Hematopoietic multipotent progenitor cell treated with erythropoietin and hydrocortisone succinate and interleukin-3 and kit ligand, for 8 days (in vitro differentiated cells): ENCODE results near the gene KRTAP9-4.
"Not testable (repeated sequence)": the region's sequence is repeated elsewhere in the genome, so short reads cannot be mapped to it uniquely, and the experiment has no call there.

Experiments used
- DNase-seq: peaks from one replicate; pipeline ENCODE4 v3.0.0-alpha.2; 2015

The KRTAP9-4 gene

GRCh38 chr17:41267711-41268110 lies 18.2 kb downstream of the KRTAP9-4 start:
- no peak for DNase-seq

GRCh38 chr17:41271323-41271722 lies 21.8 kb downstream of the KRTAP9-4 start:
- not testable (repeated sequence) for DNase-seq

- DNase-seq, result no peak
Observed at GRCh38 chr17:41271858-41272257, 22.4 kb downstream of the KRTAP9-4 start.

- not testable (repeated sequence) for DNase-seq
Observed at GRCh38 chr17:41275648-41276190, 26.2 kb downstream of the KRTAP9-4 start, which contains the start of gene KRTAP9-7. Gene KRTAP9-7 (plus strand): TSS chr17:41275698. CDS start chr17:41275698, 0 bp downstream.

GRCh38 chr17:41278176-41278955 lies 28.9 kb downstream of the KRTAP9-4 start:
- DNase-seq, result no peak

- DNase-seq, result no peak
Observed at GRCh38 chr17:41284043-41284442, 34.6 kb downstream of the KRTAP9-4 start.

GRCh38 chr17:41284546-41284945 lies 35.1 kb downstream of the KRTAP9-4 start:
- DNase-seq, result no peak

- DNase-seq, result no peak
Observed at GRCh38 chr17:41287050-41287449, 37.6 kb downstream of the KRTAP9-4 start.

- no peak for DNase-seq
Observed at GRCh38 chr17:41294016-41294415, 44.5 kb downstream of the KRTAP9-4 start.

GRCh38 chr17:41296846-41297245 lies 47.4 kb downstream of the KRTAP9-4 start:
- DNase-seq, result no peak

GRCh38 chr17:41298458-41299135 lies 49.1 kb downstream of the KRTAP9-4 start:
- DNase-seq, result no peak
